ENCODE results near the gene SPRR2D.
"Not testable (repeated sequence)": the region's sequence is repeated elsewhere in the genome, so short reads cannot be mapped to it uniquely, and the experiment has no call there.

Gene SPRR2D

DNA sequence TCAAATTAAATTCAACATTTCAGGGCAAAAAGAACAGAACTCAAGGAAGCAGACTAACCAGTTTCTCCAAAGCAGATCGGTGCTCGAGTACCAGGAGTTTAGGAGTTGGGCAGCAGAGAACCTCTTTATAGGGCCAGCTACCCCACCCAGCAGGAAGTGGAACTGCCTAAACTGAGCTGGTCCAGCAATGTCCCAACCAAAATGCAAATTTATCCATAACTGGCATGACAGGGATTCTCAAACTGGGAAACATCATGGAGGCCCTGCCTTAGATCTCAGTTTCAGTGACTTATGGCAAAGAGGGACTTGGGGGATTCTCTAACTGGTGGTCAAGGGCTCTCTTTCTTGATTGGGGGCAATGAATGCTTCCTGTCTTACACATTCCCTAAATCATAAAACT is 30.6 kb upstream of the SPRR2D start, which contains the start of gene SPRR2B:
TSS of gene SPRR2B (minus strand) at position 101 of the 400 bp plus-strand sequence. CDS start 772 bp downstream, outside the sequence.
- DNase-seq (ENCODE audit: low spot score) (no peak), ATAC-seq (ENCODE audit: low read depth) (no peak)
- Histone ChIP-seq H3K27ac (ENCODE audit: poor library complexity, severe bottlenecking) (no peak within 1 kb of the TSS), H3K9me3 (ENCODE audit: severe bottlenecking) (no peaks in the 10 kb centered on the region), H3K4me3 (ENCODE audit: severe bottlenecking) (no peak within 1 kb of the TSS), H3K27me3 (ENCODE audit: insufficient read depth, poor library complexity, severe bottlenecking) (no peaks in the 10 kb centered on the region), H3K36me3 (ENCODE audit: low read depth) (no peaks in the 10 kb centered on the region), H3K4me1 (ENCODE audit: insufficient read depth, poor library complexity, severe bottlenecking) (no peaks in the 10 kb centered on the region)
- TF ChIP-seq, protein P1, sequence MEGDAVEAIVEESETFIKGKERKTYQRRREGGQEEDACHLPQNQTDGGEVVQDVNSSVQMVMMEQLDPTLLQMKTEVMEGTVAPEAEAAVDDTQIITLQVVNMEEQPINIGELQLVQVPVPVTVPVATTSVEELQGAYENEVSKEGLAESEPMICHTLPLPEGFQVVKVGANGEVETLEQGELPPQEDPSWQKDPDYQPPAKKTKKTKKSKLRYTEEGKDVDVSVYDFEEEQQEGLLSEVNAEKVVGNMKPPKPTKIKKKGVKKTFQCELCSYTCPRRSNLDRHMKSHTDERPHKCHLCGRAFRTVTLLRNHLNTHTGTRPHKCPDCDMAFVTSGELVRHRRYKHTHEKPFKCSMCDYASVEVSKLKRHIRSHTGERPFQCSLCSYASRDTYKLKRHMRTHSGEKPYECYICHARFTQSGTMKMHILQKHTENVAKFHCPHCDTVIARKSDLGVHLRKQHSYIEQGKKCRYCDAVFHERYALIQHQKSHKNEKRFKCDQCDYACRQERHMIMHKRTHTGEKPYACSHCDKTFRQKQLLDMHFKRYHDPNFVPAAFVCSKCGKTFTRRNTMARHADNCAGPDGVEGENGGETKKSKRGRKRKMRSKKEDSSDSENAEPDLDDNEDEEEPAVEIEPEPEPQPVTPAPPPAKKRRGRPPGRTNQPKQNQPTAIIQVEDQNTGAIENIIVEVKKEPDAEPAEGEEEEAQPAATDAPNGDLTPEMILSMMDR (IDR thresholded peaks at IDR 0.05; ENCODE audit: poor library complexity, severe bottlenecking), result no peak

DNA sequence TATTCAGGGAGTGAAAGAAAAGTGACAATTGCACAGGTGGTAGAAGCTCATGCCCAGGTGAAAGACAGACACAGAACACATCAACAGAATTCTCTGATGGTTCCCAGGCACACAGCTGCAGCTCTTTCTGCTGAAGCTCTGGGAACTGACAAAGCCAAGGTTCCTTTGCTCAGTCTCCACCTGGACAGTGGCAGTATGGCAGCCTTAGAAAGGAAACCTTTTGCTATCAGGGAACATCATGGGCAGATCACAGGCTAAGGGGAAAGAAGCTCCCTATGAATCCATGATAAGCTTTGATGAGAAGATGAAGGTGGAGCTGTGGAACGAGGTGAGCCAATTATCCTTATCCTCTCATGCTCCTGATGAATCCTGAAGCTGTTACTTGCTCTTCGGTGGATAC is 29.3 kb upstream of the SPRR2D start:
- Histone ChIP-seq H3K27me3 (ENCODE audit: insufficient read depth, poor library complexity, severe bottlenecking) (no peaks in the 10 kb centered on the region), H3K4me3 (ENCODE audit: severe bottlenecking) (no peak overlapping the region), H3K27ac (ENCODE audit: poor library complexity, severe bottlenecking) (no peak overlapping the region), H3K36me3 (ENCODE audit: low read depth) (no peaks in the 10 kb centered on the region), H3K4me1 (ENCODE audit: insufficient read depth, poor library complexity, severe bottlenecking) (no peaks in the 10 kb centered on the region), H3K9me3 (ENCODE audit: severe bottlenecking) (no peaks in the 10 kb centered on the region)
- ATAC-seq (ENCODE audit: low read depth) (no peak), DNase-seq (ENCODE audit: low spot score) (no peak)
- TF ChIP-seq, protein P1 (IDR thresholded peaks at IDR 0.05; ENCODE audit: poor library complexity, severe bottlenecking), result no peak

DNA sequence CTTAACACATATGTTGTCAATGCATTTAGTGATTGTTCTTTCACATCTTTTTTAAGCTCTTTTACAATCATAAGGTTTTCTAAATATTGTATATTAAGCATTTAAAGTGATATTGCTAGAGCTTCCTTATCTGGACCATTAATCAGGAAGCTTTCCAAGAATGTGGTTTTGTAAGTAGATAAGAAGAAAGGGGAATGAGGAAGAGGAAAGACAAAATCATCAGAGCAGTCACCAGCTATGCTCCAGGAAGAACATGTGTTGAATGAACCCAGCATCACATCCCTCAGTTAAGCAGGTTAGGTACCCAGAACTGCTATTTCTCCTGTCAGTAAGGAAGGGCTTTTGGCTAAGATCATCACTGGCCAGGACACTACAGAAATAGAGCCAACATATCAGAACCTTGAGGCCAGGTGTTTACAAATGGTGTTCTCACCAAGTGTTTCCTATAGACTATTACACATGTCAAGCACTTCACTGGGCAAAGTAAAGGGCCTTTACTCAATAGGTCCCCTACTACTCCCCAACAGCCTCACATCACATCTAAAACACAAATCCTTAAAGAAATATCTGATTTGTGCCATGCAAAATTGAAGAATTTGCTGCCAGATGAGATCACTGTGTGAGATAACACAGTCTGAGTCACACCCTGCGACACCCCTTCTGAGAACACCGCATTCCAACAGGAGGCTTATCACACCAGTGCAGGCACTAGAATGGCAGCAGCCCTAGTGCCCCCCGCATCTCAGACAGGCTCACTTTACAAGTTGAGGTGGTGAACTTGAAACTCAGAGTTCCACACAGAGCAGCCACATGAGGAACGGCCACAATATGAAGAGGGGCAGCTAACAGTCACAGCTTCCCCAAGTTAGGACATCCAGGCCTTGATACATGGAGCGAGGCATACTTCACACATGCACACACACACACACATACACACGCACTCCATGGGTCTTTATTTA is 18.2 kb upstream of the SPRR2D start:
- Histone ChIP-seq H3K36me3 (ENCODE audit: low read depth) (no peaks in the 10 kb centered on the region), H3K27me3 (ENCODE audit: insufficient read depth, poor library complexity, severe bottlenecking) (no peaks in the 10 kb centered on the region), H3K4me3 (ENCODE audit: severe bottlenecking) (no peak overlapping the region), H3K9me3 (ENCODE audit: severe bottlenecking) (no peaks in the 10 kb centered on the region), H3K27ac (ENCODE audit: poor library complexity, severe bottlenecking) (no peak overlapping the region), H3K4me1 (ENCODE audit: insufficient read depth, poor library complexity, severe bottlenecking) (peaks cover 5% of the 10 kb centered on the region)
- ATAC-seq (ENCODE audit: low read depth), result no peak
- TF ChIP-seq, protein P1 (IDR thresholded peaks at IDR 0.05; ENCODE audit: poor library complexity, severe bottlenecking), result no peak
- DNase-seq (ENCODE audit: low spot score), result no peak

DNA sequence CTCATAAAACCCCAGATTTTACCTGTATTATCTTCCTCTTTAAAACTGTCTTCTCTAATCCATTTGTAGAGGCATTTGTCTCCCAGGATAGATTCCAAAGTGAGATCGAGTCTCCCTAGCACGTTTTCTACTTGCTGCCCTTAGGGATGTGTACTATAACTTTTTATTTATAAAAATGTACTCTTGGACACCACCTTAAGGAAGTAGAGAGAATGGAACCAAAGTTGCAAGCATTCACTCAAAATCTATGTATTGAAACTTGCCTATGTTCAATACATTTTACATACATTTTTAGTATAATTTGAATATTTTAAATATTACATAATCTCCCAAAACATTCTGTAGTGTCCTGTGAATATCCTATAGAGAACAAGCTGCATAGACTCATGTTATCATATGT is 17.2 kb upstream of the SPRR2D start:
- TF ChIP-seq, protein P1 (IDR thresholded peaks at IDR 0.05; ENCODE audit: poor library complexity, severe bottlenecking), result peak; percentile 39
- no peak overlapping the region for H3K4me3 ChIP-seq (ENCODE audit: severe bottlenecking)
- H3K27me3 ChIP-seq (ENCODE audit: insufficient read depth, poor library complexity, severe bottlenecking), result no peaks in the 10 kb centered on the region
- H3K9me3 ChIP-seq (ENCODE audit: severe bottlenecking), result no peaks in the 10 kb centered on the region
- no peaks in the 10 kb centered on the region for H3K36me3 ChIP-seq (ENCODE audit: low read depth)
- no peak for DNase-seq (ENCODE audit: low spot score)
- ATAC-seq (ENCODE audit: low read depth), result no peak
- H3K4me1 ChIP-seq (ENCODE audit: insufficient read depth, poor library complexity, severe bottlenecking), result peaks cover 5% of the 10 kb centered on the region
- no peak overlapping the region for H3K27ac ChIP-seq (ENCODE audit: poor library complexity, severe bottlenecking)

DNA sequence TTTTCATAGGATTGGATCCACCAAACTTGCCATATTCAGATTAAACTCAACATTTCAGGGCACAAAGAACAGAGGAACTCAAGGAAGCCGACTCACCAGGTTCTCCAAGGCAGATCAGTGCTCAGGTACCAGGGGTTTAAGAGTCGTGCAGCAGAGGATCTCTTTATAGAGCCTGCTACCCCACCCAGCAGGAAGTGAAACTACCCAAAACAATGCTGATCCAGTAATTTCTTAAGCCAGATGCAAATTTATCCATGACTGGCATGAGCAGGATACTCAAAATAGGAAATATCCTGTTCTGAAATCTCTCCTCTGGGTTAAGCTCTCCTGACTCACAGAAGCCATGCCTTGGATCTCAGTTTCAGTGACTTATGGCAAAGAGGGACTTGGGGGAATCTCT is 16.5 kb upstream of the SPRR2D start, which contains the start of gene SPRR2A:
TSS of gene SPRR2A (minus strand) at position 138 of the 400 bp plus-strand sequence. CDS start 777 bp downstream, outside the sequence.
- Histone ChIP-seq H3K9me3 (ENCODE audit: severe bottlenecking) (no peaks in the 10 kb centered on the region), H3K36me3 (ENCODE audit: low read depth) (no peaks in the 10 kb centered on the region), H3K4me3 (ENCODE audit: severe bottlenecking) (no peak within 1 kb of the TSS), H3K27ac (ENCODE audit: poor library complexity, severe bottlenecking) (no peak within 1 kb of the TSS), H3K27me3 (ENCODE audit: insufficient read depth, poor library complexity, severe bottlenecking) (no peaks in the 10 kb centered on the region), H3K4me1 (ENCODE audit: insufficient read depth, poor library complexity, severe bottlenecking) (peaks cover 5% of the 10 kb centered on the region)
- TF ChIP-seq, protein P1 (IDR thresholded peaks at IDR 0.05; ENCODE audit: poor library complexity, severe bottlenecking), result no peak
- no peak for ATAC-seq (ENCODE audit: low read depth)
- DNase-seq (ENCODE audit: low spot score), result no peak

DNA sequence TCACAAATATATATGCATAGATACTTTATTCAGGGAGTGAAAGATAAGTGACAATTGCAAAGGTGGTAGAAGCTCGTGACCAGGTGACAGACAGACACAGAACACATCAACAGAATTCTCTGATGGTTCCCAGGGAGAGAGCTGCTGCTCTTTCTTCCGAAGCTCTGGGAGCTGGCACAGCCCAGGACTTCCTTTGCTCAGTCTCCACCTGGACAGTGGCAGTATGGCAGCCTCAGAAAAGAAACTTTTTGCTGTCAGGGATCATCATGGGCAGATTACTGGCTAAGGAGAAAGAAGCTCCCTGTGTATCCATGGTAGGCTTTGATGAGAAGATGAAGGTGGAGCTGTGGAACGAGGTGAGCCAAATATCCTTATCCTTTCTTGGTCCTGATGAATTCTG is 15.2 kb upstream of the SPRR2D start:
- H3K4me3 ChIP-seq (ENCODE audit: severe bottlenecking), result not testable (repeated sequence)

More for the DNA sequence above, 15.2 kb upstream of the SPRR2D start:
- DNase-seq (ENCODE audit: low spot score); H3K4me1 ChIP-seq (ENCODE audit: insufficient read depth, poor library complexity, severe bottlenecking); ATAC-seq (ENCODE audit: low read depth); H3K9me3 ChIP-seq (ENCODE audit: severe bottlenecking); H3K27ac ChIP-seq (ENCODE audit: poor library complexity, severe bottlenecking); H3K36me3 ChIP-seq (ENCODE audit: low read depth); H3K27me3 ChIP-seq (ENCODE audit: insufficient read depth, poor library complexity, severe bottlenecking): not testable (repeated sequence)

Data from RWPE2 (cell line).